ENCODE measurements around the gene MACROD1.
"Not testable (repeated sequence)": the region's sequence is repeated elsewhere in the genome, so short reads cannot be mapped to it uniquely, and the experiment has no call there.

Gene MACROD1

DNA sequence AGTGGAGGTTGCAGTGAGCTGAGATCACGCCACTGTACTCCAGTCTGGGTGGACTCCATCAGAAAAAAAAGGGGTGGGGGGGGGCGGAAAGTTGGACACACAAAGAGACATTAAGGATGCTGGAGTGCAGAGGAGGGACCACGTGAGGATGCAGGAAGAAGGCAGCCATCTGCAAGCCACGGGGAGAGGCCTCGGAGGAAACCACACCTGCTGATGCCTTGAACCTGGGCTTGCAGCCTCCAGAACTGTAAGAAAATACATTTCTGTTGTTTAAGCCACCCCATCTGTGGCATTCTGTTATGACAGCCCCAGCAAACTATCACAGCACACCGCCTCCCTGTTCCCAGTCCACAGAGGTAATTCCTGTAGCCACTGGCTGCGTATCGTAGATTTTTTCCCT, 10.8 kb upstream of the MACROD1 start:
- Histone ChIP-seq H3K4me1 (ENCODE audit: insufficient read depth, low read length) (0 out of 2 replicates have a peak, but pooled peaks cover under 1% of the 10 kb centered on the region), H3K36me3 (ENCODE audit: insufficient read depth, low read length) (no peaks in the 10 kb centered on the region; the same call in 1 of the 2 replicates), H3K9ac (ENCODE audit: low read depth, low read length) (no peak overlapping the region), H3K9me3 (ENCODE audit: control insufficient read depth, insufficient read depth, low read length) (0 out of 2 replicates have a peak, but pooled peaks cover 3% of the 10 kb centered on the region)

DNA sequence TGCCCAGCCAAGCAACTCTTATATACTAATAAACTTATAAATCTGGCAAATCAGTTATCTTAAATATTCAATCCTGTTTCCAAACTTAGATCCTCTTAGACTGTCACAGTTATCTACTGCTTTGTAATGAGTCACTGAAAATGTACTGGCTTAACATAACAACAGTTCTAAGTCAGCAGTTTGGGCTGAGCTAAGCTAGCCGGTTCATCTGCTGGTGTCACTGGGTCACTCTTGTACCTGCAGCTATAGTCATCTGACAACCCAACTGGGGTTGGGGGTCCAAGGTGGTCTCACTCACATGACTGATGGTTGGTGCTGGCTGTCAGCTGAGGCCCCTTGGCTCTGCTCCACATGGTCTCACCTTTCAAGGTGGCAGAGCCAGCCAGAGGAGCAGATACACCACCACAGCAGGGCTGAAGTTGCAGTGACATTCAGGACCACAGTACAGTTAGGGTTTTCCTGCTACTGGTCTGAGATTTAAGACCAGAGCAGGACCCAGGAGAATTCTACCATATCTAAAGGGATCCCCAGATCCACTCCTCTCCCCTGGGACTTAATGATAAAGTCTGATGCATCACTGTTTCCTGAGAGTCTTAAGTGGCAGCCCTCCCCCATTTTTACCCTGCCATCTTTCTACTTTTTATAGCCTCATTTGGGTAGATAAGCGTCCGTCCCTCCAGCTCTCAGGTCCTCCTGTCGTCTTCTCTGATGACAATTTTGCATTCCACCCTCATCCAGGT, 7.9 kb upstream of the MACROD1 start:
- Histone ChIP-seq H3K9me3 (ENCODE audit: control insufficient read depth, insufficient read depth, low read length) (0 out of 2 replicates have a peak, but pooled peaks cover 3% of the 10 kb centered on the region), H3K9ac (ENCODE audit: low read depth, low read length) (no peak overlapping the region), H3K36me3 (ENCODE audit: insufficient read depth, low read length) (no peaks in the 10 kb centered on the region; the same call in 1 of the 2 replicates), H3K4me1 (ENCODE audit: insufficient read depth, low read length) (no peaks in the 10 kb centered on the region)

DNA sequence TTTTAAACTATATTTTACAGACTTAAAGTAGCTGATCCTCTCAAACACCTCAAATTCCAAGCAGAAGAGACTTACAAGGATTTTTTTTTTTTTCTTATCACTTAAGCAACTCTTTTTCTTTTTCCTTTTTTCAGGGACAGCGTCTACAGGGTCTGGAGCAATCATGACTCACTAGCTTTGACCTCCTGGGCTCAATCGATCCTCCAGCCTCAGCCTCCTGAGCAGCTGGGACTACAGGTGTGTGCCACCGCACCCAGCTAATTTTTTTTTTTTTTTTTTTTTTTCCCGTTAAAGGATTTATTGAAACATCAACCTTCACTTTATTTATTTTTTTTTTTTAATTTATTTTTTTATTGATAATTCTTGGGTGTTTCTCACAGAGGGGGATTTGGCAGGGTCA, 4.5 kb upstream of the MACROD1 start:
- H3K4me1 ChIP-seq (ENCODE audit: insufficient read depth, low read length), result no peaks in the 10 kb centered on the region
- no peaks in the 10 kb centered on the region for H3K36me3 ChIP-seq (ENCODE audit: insufficient read depth, low read length)
- H3K9me3 ChIP-seq (ENCODE audit: control insufficient read depth, insufficient read depth, low read length), result 0 out of 2 replicates have a peak, but pooled peaks cover 3% of the 10 kb centered on the region
- no peak overlapping the region for H3K9ac ChIP-seq (ENCODE audit: low read depth, low read length)

DNA sequence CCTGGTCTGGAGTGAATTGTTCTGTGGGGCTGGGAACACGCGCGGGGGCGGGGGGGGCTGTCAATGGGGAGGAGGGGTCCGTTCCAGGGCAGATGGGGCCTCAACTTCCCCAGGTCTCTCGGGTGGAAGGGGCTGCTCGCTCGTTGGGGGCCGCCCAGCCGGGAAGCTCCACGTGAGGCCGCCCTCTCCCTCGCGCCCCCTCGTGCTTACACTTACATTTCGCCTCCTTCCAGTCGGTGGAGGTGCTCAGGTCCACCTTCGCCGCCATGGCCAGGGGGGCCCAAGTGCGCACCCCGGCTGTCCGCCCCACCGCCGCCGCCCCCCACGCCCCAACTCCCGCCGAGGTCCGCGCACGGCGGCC, 452 bp downstream of the MACROD1 start:
- Histone ChIP-seq H3K36me3 (ENCODE audit: insufficient read depth, low read length) (no peaks in the 10 kb centered on the region), H3K9me3 (ENCODE audit: control insufficient read depth, insufficient read depth, low read length) (no peaks in the 10 kb centered on the region), H3K4me1 (ENCODE audit: insufficient read depth, low read length) (peaks cover 7% of the 10 kb centered on the region; the same call in 1 of the 2 replicates), H3K9ac (ENCODE audit: low read depth, low read length) (peak overlapping the region; percentile 88; the same call in 1 of the 2 replicates)

DNA sequence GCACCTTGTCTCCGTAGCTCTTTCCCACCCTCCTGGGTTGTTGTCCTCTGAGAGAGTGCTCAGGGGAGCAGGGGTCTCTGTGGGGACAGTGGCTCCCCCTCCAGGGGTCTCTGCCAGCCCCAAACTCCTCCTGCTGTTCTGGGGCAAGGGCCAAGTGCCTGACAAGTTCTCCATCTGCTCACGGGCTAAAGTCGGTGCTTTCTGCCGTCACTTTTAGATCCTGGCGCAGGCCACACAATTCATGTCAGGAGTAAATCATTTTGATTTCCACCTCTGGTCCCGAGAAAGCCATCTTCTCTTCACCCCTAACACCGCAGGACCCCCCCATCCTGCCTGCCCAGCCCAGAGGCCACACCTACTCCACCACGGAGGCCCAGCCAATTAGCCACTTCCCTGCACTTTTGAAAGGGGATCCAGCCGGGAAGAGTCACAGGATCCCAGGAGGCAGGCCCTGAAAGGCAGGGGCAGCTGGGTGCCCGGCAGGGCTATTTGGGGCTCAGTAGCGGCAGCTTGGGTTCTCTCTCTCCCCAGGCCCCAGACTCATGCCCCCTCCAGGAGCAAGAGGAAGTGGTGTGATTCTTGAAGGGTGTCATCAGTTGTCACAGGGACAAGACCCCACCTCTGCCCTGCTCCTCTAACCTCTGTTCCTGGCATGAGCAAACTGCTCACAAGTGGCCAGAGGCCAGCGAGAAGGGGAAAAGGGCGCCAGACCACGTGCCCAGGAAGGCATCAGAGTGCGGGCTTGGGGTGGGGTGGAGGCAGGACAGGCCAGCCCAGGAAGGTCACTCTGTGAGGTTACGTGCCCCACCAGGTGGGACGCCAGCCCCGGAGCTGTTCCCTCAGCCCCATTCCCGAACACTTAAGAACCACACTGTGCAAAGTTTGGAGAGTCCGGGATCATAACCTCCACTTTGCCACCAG, 1.3 kb downstream of the MACROD1 start:
- no peaks in the 10 kb centered on the region for H3K9me3 ChIP-seq (ENCODE audit: control insufficient read depth, insufficient read depth, low read length)
- no peaks in the 10 kb centered on the region for H3K36me3 ChIP-seq (ENCODE audit: insufficient read depth, low read length)
- H3K9ac ChIP-seq (ENCODE audit: low read depth, low read length), result peak overlapping the region; percentile 16; the same call in 1 of the 2 replicates
- H3K4me1 ChIP-seq (ENCODE audit: insufficient read depth, low read length), result peaks cover 7% of the 10 kb centered on the region; the same call in 1 of the 2 replicates

DNA sequence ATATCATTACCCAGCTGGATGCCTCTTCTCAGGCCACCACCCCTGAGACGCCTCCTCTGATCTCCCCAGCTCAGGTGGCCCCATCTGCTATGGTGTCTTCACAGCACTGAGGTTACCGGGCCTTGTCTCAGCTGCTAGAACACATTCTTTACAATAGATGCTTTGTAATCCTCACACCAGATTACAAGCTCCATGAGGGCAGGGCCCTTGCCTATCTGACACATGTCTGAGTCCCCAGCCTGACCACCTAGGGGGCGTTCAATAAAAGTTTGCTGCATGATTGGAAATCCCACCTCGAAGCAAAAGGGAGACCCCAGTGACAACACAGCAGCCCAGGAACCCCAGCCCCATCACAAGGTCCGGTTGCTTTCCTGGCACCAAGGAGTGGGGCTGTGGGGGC, 2.0 kb downstream of the MACROD1 start:
- H3K36me3 ChIP-seq (ENCODE audit: insufficient read depth, low read length), result no peaks in the 10 kb centered on the region
- H3K4me1 ChIP-seq (ENCODE audit: insufficient read depth, low read length), result peaks cover 7% of the 10 kb centered on the region; the same call in 1 of the 2 replicates
- no peaks in the 10 kb centered on the region for H3K9me3 ChIP-seq (ENCODE audit: control insufficient read depth, insufficient read depth, low read length)
- H3K9ac ChIP-seq (ENCODE audit: low read depth, low read length), result no peak overlapping the region

DNA sequence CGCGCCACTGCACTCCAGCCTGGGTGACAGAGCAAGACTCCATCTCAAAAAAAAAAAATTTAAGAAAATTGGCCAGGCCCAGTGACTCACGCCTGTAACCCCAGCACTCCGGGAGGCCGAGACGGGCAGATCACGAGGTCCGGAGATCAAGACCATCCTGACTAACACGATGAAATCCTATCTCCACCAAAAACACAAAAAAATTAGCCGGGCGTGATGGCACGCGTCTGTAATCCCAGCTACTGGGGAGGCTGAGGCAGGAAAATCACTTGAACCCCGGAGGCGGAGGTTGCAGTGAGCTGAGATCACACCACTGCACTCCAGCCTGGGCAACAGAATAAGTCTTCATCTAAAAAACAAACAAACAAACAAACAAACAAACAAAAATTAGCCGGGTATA, 3.1 kb downstream of the MACROD1 start:
- H3K9me3 ChIP-seq (ENCODE audit: control insufficient read depth, insufficient read depth, low read length); H3K9ac ChIP-seq (ENCODE audit: low read depth, low read length); H3K36me3 ChIP-seq (ENCODE audit: insufficient read depth, low read length); H3K4me1 ChIP-seq (ENCODE audit: insufficient read depth, low read length): not testable (repeated sequence)

DNA sequence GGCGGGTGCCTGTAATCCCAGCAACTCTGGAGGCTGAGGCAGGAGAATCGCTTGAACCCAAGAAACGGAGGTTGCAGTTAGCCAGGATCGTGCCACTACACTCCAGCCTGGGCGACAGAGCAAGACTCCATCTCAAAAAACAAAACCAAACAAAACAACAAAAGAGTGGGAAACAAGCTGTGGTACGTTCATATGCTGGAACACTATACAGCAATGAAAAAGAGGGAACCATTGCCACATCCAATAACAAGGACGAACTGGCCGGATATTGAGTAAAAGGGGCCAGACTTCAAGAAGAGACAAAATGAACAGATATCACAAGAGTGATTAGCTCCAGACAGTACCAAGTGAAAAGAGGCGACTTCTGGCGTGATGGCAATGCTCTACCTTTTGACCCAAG, 4.9 kb downstream of the MACROD1 start:
- Histone ChIP-seq H3K9ac (ENCODE audit: low read depth, low read length) (no peak overlapping the region), H3K9me3 (ENCODE audit: control insufficient read depth, insufficient read depth, low read length) (no peaks in the 10 kb centered on the region), H3K36me3 (ENCODE audit: insufficient read depth, low read length) (no peaks in the 10 kb centered on the region), H3K4me1 (ENCODE audit: insufficient read depth, low read length) (peaks cover 7% of the 10 kb centered on the region; the same call in 1 of the 2 replicates)

DNA sequence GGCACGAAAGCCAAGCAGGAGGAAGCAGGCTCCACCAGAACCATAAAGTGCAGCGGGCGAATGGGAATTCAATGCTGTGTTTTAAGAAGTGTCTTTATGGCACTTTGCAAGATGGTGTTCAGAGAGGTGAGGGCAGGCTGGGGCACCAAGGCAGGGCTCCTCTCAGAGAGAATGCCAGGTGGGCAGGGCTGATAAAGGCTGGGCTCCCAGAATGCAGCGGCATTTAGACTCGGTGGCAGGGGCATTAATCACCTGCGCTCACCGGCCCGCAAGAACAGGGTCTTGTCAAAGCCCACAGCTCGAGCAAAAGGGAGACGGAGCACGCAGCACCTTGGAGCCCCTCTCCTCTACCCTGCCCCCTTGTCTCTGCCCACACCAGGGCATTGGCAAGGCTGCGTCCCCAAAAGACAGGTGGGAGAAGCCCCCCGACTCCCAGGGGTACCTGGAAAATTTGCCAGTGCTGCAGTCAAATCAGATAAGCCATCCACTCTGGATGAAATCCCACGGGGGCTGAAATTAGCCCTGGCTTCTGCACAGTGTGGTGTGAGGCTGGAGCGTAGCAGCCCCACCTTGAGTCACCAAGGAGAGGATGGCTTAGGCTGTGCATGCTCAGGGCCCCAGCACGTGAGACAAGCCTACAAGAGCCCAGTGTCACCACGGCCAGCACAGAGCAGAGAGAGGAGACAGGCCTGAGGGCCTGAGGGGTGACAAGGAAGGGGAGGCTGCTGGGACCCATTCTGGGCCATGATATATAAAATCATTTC, 8.1 kb downstream of the MACROD1 start:
- H3K9ac ChIP-seq (ENCODE audit: low read depth, low read length), result no peak overlapping the region
- no peaks in the 10 kb centered on the region for H3K9me3 ChIP-seq (ENCODE audit: control insufficient read depth, insufficient read depth, low read length)
- peaks cover 13% of the 10 kb centered on the region; the same call in 1 of the 2 replicates for H3K4me1 ChIP-seq (ENCODE audit: insufficient read depth, low read length)
- H3K36me3 ChIP-seq (ENCODE audit: insufficient read depth, low read length), result no peaks in the 10 kb centered on the region; the same call in 1 of the 2 replicates

DNA sequence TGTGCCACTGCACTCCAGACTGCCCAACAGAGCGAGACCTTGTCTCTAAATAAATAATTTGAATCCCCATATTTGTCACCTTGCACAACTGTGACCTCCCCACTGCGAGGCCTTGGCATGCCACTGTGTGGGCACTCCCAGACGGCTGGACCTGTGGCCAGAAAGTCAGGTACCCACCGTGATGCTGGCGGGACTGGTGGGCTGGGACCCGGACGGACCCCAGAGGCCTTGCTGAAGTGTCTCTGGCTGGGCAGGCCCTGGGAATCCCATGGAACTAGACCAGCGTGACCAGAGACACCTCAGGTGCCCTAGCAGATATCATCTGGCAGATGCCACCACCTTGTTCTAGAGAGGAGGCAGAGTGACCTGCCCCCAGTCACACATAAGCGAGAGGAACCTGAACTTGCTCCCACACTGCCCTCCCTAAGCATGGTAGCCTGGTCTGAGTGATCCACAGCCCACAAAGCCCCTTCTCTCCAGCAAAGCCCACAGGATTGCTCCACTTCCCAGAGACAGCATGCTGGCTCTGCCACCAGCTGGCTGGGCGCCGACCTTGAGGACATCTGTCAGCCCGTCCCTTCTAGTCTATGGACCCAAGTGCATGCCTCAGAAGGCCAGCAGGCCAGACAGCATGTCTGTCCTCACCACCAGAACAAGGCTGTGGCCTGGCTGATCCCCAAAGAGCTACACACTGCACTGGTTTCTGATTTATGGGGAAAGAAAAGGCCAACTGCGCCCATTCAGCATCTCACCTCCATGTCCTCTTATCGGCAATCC, 9.5 kb downstream of the MACROD1 start:
- Histone ChIP-seq H3K4me1 (ENCODE audit: insufficient read depth, low read length) (peaks cover 13% of the 10 kb centered on the region; the same call in 1 of the 2 replicates), H3K9ac (ENCODE audit: low read depth, low read length) (no peak overlapping the region), H3K9me3 (ENCODE audit: control insufficient read depth, insufficient read depth, low read length) (no peaks in the 10 kb centered on the region), H3K36me3 (ENCODE audit: insufficient read depth, low read length) (no peaks in the 10 kb centered on the region; the same call in 1 of the 2 replicates)

DNA sequence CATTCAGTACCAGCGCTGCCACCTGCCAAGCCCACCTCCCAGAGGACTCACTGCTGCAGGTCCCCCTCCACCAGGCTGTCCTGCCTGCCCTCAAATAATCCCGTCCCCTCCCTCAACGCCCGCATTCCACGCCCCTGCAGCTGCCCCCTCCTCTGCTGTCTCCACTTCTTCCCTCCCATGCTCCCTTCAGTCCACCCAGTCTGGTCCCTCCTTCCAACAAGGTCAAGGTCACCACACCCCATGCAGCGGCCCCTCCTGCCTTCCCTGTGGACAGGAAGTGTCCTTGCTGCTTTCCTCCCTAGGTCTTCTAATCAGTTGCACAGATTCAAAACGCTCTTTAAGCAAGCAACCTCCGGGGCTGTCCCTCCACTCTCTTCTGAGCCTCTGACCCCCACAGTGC, 12.1 kb downstream of the MACROD1 start:
- Histone ChIP-seq H3K9ac (ENCODE audit: low read depth, low read length) (no peak overlapping the region), H3K9me3 (ENCODE audit: control insufficient read depth, insufficient read depth, low read length) (no peaks in the 10 kb centered on the region), H3K36me3 (ENCODE audit: insufficient read depth, low read length) (no peaks in the 10 kb centered on the region; the same call in 1 of the 2 replicates), H3K4me1 (ENCODE audit: insufficient read depth, low read length) (peaks cover 13% of the 10 kb centered on the region; the same call in 1 of the 2 replicates)

DNA sequence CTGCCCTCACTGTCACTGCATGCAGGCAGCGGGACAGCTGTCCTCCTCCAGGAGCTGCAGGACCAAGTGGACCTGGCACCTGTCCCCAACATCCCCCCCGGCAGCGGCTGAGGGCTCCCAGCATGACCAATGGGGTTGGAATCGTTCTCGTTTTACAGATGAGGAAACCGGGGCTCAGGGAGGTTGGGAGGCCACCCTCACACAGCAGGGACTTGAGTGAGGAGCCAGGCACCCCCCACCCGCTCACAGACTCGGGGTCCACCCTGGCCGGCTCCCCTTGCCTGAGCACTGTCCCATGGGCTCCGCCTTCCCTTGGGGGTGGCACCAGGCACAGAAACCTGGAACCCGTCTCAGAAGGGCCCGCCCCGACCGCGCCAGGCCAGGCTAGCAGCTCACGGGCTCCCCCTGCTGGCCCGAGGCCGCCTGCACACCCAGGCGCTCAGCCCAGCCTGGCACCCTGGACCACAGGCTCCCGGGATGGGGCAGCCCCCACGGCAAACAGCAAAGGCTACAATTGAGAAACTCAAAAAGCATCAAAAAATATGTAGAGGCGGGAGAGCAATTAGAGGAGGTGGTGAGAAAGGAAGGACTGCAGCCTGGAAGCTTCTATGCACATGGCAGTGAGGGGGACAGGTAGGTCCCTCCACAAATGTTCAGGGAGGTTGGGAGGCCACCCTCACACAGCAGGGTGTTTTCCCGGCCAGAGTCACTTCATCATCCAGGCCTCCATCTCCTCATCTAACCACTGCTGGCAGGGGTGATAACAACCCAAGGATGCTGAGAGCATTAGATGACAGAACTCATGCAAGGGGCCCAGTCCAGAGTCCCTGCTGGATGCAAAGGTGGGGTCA, 12.8 kb downstream of the MACROD1 start:
- H3K9ac ChIP-seq (ENCODE audit: low read depth, low read length), result no peak overlapping the region
- H3K4me1 ChIP-seq (ENCODE audit: insufficient read depth, low read length), result peaks cover 18% of the 10 kb centered on the region; the same call in 1 of the 2 replicates
- H3K36me3 ChIP-seq (ENCODE audit: insufficient read depth, low read length), result no peaks in the 10 kb centered on the region; the same call in 1 of the 2 replicates

DNA sequence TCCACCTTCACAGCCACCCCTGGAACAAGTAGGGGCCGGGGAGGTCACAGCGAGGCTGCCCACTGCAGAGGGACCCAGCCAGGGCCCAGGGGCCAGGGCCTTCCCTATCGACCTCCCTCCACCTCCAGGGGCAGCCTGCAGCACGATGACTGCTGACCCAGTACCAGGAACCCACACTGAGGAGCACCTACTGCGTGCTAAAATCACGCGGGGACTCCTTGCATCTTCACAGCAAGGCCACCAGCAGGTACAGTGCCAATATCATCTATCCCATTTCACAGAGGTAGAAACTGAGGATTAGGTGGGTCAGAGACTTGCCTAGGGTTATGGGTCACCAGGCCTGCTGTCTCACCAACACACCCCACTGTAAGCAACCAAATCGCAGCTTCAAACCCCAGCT, 14.6 kb downstream of the MACROD1 start:
- no peaks in the 10 kb centered on the region for H3K9me3 ChIP-seq (ENCODE audit: control insufficient read depth, insufficient read depth, low read length)
- H3K36me3 ChIP-seq (ENCODE audit: insufficient read depth, low read length), result no peaks in the 10 kb centered on the region; the same call in 1 of the 2 replicates
- peaks cover 19% of the 10 kb centered on the region; the same call in 1 of the 2 replicates for H3K4me1 ChIP-seq (ENCODE audit: insufficient read depth, low read length)
- no peak overlapping the region for H3K9ac ChIP-seq (ENCODE audit: low read depth, low read length)

More for the DNA sequence above, 12.8 kb downstream of the MACROD1 start:
- no peaks in the 10 kb centered on the region for H3K9me3 ChIP-seq (ENCODE audit: control insufficient read depth, insufficient read depth, low read length)

All from ES-I3 (cell line).